Stimulated activated memory B cell treated with anti-CD40 and anti-IgM and Interleukin-4, amounts not matched to agents 10 μg/mL and 1 μg/mL and 100 μg/mL, for 72 hours (primary cell): Measurements from ENCODE around the gene ARHGAP4.

Experiments used
- ATAC-seq: fragments of 150-1000 bp; cut with Tn5 transposase; 2 replicates; pipeline ENCODE4 v1.10.0; 2021
- H3K27ac Mint-ChIP-seq: one replicate; pipeline ENCODE4 v1.8.0; 2022; ENCODE audit warnings: mild to moderate bottlenecking, mixed read lengths
- H3K27me3 Mint-ChIP-seq: one replicate; pipeline ENCODE4 v1.8.0; 2022; ENCODE audit warnings: mixed read lengths
- H3K36me3 Mint-ChIP-seq: one replicate; pipeline ENCODE4 v1.8.0; 2022; ENCODE audit warnings: mixed read lengths
- H3K4me1 Mint-ChIP-seq: one replicate; pipeline ENCODE4 v1.8.0; 2022; ENCODE audit warnings: mixed read lengths
- H3K4me3 Mint-ChIP-seq: one replicate; pipeline ENCODE4 v1.8.0; 2022; ENCODE audit warnings: mild to moderate bottlenecking, moderate library complexity, mixed read lengths
- H3K9me3 Mint-ChIP-seq: one replicate; pipeline ENCODE4 v1.8.0; 2022; ENCODE audit warnings: mixed read lengths

ARHGAP4 gene

DNA sequence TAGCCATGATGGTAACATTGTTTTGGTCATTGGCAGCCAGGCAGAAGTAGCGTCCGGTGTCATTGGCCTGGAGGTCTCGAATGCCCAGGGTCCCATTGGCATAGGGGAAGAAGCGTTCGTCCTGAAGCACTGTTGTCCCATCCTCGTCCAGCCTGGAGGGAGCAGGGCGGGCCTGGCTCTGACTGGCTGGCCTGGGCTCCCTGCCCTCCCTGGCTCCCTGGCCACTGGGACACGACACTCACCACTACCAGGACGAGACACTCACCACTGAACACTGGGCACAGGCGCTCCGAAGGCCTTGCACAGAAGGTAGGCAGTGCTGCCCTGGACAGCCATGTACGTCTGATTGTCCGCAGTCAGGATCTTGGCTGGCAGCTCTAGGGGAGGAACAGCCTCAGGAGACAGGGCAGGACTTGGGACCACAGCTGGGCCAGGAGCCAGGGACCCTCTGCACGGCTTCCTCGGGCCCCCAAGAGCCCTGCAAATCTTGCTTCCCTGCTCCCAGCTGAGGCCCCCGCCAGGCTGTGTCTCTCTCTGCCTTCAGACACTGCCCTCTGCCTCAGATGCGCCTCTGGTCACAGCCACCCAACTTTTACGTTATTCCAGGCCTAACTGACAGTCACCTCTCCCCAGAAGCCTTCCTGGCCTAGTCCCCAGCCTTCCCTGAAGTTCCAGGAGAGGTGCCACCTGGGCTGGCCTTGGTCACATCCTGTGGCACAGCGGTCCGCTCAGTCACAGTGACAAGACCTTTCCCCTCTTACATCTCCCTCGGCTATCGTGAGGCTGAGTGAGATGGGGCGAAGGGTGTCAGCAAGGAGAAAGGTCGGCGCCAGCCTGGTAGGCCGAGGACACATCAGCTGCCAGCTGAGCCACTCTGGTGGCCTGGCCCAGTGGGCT lies 57.2 kb downstream of the ARHGAP4 start:
- H3K36me3 Mint-ChIP-seq, result peaks cover 26% of the 10 kb centered on the region

GRCh38 chrX:153867671-153868070 lies 58.4 kb downstream of the ARHGAP4 start:
- Mint-ChIP-seq H3K27me3 (peaks cover 6% of the 10 kb centered on the region), H3K9me3 (no peaks in the 10 kb centered on the region), H3K27ac (no peak overlapping the region), H3K4me3 (no peak overlapping the region), H3K4me1 (no peaks in the 10 kb centered on the region), H3K36me3 (peaks cover 19% of the 10 kb centered on the region)
- no peak for ATAC-seq

More for the DNA sequence above, 57.2 kb downstream of the ARHGAP4 start:
- Mint-ChIP-seq H3K27me3 (peaks cover 12% of the 10 kb centered on the region), H3K9me3 (no peaks in the 10 kb centered on the region), H3K4me3 (no peak overlapping the region), H3K27ac (no peak overlapping the region), H3K4me1 (no peaks in the 10 kb centered on the region)
- ATAC-seq, result no peak

DNA sequence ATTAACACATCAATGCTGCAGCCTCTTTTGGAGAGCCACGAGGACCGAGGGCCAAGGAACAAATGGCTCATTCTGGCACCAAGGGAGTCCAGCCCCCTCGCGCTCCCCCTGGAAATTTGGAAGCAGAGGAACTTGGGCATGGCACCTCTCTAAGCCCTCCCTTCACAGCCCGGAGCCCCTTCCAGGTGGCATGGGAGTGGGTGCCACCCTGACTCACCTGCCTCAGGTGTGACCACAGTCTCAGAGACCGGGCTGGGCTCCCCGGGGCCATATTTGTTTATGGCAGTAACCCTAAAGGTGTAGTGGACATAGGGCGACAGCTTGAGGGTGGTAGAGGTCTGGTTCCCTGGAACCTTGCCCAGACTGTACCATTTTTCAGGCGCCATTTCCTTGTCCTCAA lies 58.9 kb downstream of the ARHGAP4 start:
- Mint-ChIP-seq H3K36me3 (peaks cover 14% of the 10 kb centered on the region), H3K4me1 (no peaks in the 10 kb centered on the region), H3K27me3 (peaks cover under 1% of the 10 kb centered on the region), H3K4me3 (no peak overlapping the region), H3K9me3 (no peaks in the 10 kb centered on the region), H3K27ac (no peak overlapping the region)
- ATAC-seq, result no peak

DNA sequence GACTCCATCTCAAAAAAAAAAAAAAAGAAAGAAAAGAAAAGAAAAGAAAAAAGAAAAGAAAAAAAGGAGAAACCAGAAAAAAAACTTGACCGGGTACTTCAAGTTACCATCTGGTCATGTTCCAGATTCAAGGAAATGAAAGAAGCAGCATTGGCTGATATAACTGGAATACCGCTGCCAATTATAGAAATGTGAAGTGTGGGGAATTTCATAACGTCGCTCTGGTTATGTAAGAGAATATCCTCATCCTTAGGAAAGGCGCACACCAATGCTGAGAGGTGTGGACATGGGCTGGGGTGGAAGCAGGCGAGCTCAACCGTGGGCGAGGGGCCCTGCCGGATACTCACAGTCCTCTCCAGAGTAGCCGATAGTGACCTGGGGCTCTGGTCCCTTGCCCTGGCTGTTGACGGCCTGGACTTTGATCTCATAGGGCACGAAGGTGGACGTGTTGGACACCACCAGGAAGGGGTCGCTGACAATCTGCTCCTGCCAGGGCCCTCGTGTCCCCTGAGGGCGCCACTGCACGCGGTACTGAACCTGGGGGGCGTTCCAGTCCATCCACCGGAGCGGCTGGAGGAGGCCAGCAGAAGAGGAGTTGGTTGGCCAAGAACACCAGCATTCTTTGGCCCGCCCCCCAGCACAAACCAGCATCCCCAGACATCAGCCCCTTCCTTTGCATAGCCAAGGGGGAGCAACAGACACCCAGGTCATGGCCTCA lies 59.6 kb downstream of the ARHGAP4 start:
- H3K27me3 Mint-ChIP-seq, result no peaks in the 10 kb centered on the region
- peaks cover 12% of the 10 kb centered on the region for H3K36me3 Mint-ChIP-seq
- H3K4me1 Mint-ChIP-seq, result no peaks in the 10 kb centered on the region
- H3K9me3 Mint-ChIP-seq, result no peaks in the 10 kb centered on the region
- ATAC-seq, result no peak
- H3K27ac Mint-ChIP-seq, result no peak overlapping the region
- no peak overlapping the region for H3K4me3 Mint-ChIP-seq

DNA sequence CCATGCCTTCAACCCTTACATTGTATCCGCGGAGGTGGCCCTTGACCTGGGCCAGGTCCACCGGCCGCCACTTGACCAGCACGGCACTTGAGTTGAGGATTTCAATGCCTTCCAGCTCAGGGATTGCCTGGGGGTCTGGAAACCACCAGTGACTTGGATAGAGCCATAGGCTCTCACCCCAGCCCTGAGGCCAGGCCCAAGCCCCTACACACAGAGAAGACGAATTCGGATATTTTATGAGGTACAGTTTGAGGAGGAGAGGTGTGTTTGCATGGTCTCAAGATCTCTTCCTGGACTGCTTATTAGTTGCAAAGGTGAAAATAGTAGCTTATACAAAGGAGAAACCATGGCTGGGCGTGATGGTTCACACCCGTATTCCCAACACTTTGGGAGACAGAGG lies 60.4 kb downstream of the ARHGAP4 start:
- H3K4me1 Mint-ChIP-seq, result peaks cover 4% of the 10 kb centered on the region
- H3K27me3 Mint-ChIP-seq, result no peaks in the 10 kb centered on the region
- peaks cover 12% of the 10 kb centered on the region for H3K36me3 Mint-ChIP-seq
- H3K27ac Mint-ChIP-seq, result no peak overlapping the region
- no peak overlapping the region for H3K4me3 Mint-ChIP-seq
- H3K9me3 Mint-ChIP-seq, result no peaks in the 10 kb centered on the region
- no peak for ATAC-seq

GRCh38 chrX:153865321-153865580 lies 60.8 kb downstream of the ARHGAP4 start:
- Mint-ChIP-seq H3K27ac (no peak overlapping the region), H3K4me1 (peaks cover 8% of the 10 kb centered on the region), H3K27me3 (no peaks in the 10 kb centered on the region), H3K36me3 (peaks cover 12% of the 10 kb centered on the region), H3K4me3 (no peak overlapping the region), H3K9me3 (no peaks in the 10 kb centered on the region)
- ATAC-seq, result no peak

DNA sequence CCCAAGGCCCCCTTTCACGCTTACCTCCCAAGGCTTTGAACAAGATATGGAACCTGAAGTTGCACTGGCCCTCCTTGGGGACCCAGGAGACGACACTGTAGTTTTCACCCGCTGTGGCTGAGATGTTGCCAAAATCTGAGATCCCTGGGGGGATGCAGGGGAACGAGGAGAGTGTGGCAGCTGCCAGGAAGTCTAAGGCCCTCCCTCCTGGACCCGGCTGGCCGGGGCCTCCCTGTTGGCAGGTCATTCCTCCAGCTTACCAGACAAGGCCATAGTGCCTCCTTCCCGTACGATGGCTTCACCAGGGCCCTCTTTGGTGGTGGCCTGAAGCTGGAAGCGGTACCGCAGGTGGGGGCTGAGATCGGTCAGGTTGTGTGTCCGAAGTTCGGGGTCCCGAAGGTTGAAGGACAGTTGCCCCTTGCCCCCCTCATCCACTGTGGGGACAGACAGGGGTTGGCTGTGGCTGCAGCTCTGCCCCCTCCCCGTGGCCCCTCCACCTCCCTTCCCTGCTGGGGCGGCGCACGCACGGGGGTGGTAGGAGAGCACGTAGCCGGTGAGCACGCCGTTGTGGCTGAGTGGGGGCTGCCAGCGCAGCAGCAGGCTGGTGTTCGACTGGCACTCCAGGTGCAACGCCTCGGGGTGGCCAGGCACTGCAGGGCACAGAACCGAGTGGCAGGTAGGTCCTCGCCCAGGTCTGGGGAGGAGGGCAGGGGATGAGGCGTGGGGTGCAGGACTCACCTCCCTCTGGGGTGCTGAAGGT lies 61.3 kb downstream of the ARHGAP4 start:
- Mint-ChIP-seq H3K36me3 (peaks cover 12% of the 10 kb centered on the region), H3K27ac (no peak overlapping the region), H3K27me3 (no peaks in the 10 kb centered on the region), H3K9me3 (no peaks in the 10 kb centered on the region), H3K4me1 (peaks cover 8% of the 10 kb centered on the region), H3K4me3 (no peak overlapping the region)
- no peak for ATAC-seq

DNA sequence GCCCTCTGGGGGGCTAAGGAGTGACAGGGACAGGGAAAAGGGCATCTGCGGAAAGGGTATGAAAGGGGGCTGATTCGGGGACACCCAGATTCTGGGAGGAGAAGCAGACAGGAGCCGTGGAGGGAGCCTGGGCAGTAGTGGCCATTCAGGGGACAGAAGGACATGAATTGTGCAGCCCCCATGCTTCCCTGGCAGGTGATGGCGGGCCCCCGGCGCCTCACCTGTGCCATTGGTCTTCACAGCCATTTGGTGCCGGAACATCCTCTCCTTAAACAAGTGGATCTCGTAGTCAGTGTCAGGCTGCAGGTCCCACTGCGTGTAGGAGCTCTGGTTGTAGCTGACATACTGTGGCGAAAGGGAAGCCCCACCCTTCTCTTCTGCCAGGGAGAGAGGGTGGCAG lies 62.0 kb downstream of the ARHGAP4 start:
- no peak overlapping the region for H3K27ac Mint-ChIP-seq

DNA sequence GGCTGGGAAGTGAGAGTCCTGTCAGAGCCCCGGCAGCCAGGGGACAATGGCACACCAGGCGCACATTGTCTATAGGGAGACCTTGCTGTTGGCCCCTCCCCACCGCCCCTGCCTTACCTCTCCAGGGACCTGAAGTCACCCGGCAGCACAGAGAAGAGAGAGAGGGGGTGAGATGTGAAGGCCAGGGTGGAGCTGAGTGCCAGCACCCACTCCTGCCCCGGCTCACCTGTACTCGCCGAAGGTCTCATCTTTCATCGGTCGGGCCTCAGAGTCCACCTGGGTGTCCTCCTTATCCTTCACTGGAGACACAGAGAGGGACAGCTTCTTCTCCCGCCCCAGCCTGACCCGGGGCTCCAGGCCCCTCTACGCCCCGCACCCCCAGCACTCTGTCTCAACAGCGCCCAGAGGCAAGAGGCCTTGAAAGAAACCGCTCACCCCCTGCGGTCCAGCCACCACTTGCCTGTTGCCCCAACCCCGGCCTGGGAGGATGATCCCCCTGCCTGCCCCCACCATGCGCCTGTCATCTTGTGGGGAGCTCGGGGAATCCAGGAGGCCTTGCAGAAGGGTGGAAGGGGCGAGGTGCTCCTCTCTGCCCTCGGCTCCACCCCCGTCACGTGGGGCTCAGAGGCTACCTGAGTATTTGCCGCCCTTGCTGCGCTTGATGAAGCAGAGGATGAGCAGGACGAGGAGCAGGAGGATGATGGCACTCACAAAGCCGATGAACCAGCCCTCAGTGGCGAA lies 62.6 kb downstream of the ARHGAP4 start:
- Mint-ChIP-seq H3K4me1 (peaks cover 8% of the 10 kb centered on the region), H3K36me3 (peaks cover 6% of the 10 kb centered on the region), H3K27me3 (no peaks in the 10 kb centered on the region), H3K27ac (no peak overlapping the region), H3K4me3 (no peak overlapping the region), H3K9me3 (no peaks in the 10 kb centered on the region)
- no peak for ATAC-seq

More for the DNA sequence above, 62.0 kb downstream of the ARHGAP4 start:
- ATAC-seq, result no peak
- H3K4me3 Mint-ChIP-seq, result no peak overlapping the region
- peaks cover 8% of the 10 kb centered on the region for H3K4me1 Mint-ChIP-seq
- no peaks in the 10 kb centered on the region for H3K27me3 Mint-ChIP-seq
- H3K36me3 Mint-ChIP-seq, result peaks cover 9% of the 10 kb centered on the region
- H3K9me3 Mint-ChIP-seq, result no peaks in the 10 kb centered on the region

GRCh38 chrX:153862369-153863250 lies 63.5 kb downstream of the ARHGAP4 start:
- Mint-ChIP-seq H3K27me3 (peaks cover 1% of the 10 kb centered on the region), H3K9me3 (no peaks in the 10 kb centered on the region), H3K36me3 (peaks cover 6% of the 10 kb centered on the region), H3K27ac (no peak overlapping the region), H3K4me3 (no peak overlapping the region), H3K4me1 (peaks cover 10% of the 10 kb centered on the region)
- no peak for ATAC-seq

DNA sequence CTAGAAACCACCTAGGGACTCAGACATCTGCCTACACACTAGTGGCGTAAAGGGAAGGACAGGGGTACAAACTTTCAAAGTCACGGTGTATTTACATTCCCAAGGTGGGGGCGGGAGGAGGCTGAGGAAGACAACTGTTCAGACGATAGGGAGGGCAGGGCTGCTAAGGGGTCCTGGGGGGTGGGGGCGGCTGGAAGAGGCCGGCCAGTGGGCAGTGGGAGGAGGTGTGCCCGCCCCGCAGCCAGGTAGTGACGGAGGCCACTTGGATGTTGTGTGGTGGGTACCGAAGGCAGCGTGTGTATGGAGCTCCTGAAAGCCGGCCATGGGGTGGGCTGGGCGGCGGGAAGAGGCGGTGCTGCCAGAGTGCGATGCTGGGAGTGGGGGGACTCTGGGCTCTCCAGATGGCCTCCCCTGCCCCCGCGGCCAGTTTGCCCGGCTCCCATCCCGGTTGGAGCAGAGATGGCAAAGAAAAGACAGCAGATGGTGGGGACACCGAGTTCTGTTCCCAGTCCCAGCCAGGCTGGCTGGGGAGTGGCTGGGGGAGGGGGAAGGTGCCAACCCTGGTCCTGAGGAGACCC lies 64.2 kb downstream of the ARHGAP4 start:
- ATAC-seq, result no peak
- Mint-ChIP-seq H3K27me3 (peaks cover 9% of the 10 kb centered on the region), H3K4me3 (no peak overlapping the region), H3K27ac (no peak overlapping the region), H3K9me3 (no peaks in the 10 kb centered on the region), H3K36me3 (peaks cover 6% of the 10 kb centered on the region), H3K4me1 (peaks cover 17% of the 10 kb centered on the region)

GRCh38 chrX:153861151-153861550 lies 64.9 kb downstream of the ARHGAP4 start:
- H3K27me3 Mint-ChIP-seq, result peaks cover 12% of the 10 kb centered on the region
- H3K4me3 Mint-ChIP-seq, result no peak overlapping the region
- ATAC-seq, result no peak
- H3K4me1 Mint-ChIP-seq, result peaks cover 18% of the 10 kb centered on the region
- H3K27ac Mint-ChIP-seq, result no peak overlapping the region
- H3K9me3 Mint-ChIP-seq, result no peaks in the 10 kb centered on the region
- peaks cover 6% of the 10 kb centered on the region for H3K36me3 Mint-ChIP-seq
